GM11168 (cell line): ENCODE measurements around the gene NKD2.

Experiments used
- in situ Hi-C: fragments of 300-500 bp; cut with MboI; formaldehyde crosslinking; loops from one replicate; pipeline ENCODE4 v1.12.0; 2022; ENCODE audit warnings: low sequenced_read_pairs; ENCODE audit not compliant: unreplicated experiment

NKD2 gene

DNA sequence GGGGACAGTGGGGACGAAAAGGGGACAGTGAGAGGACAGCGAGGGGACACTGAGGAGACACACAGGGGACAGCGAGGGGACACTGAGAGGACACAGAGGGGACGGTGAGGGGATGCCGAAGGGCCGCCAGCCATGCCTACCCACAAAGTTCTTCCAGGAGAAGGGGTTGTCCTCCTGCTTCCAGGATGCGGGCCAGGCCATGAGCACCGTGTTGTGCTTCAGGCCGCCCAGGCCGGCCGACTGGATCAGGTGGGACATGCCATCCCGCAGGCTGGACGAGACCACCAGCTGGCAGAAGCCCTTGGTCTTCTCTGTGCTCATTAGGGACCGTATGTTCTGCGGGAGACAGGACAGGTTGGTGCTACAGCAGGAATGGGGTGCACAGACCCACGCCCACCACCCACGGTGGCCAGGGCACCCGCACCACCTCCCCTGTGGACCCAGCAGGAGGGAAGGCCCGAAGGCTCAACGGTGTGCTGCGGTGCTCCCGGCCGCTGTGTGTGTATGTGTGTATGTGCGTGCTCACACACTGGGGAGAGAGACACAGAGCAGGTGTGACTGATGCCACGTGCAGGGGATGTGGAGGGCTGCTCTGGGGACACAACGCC is 56.6 kb downstream of the NKD2 start:
- in situ Hi-C loops, result no loop called here

DNA sequence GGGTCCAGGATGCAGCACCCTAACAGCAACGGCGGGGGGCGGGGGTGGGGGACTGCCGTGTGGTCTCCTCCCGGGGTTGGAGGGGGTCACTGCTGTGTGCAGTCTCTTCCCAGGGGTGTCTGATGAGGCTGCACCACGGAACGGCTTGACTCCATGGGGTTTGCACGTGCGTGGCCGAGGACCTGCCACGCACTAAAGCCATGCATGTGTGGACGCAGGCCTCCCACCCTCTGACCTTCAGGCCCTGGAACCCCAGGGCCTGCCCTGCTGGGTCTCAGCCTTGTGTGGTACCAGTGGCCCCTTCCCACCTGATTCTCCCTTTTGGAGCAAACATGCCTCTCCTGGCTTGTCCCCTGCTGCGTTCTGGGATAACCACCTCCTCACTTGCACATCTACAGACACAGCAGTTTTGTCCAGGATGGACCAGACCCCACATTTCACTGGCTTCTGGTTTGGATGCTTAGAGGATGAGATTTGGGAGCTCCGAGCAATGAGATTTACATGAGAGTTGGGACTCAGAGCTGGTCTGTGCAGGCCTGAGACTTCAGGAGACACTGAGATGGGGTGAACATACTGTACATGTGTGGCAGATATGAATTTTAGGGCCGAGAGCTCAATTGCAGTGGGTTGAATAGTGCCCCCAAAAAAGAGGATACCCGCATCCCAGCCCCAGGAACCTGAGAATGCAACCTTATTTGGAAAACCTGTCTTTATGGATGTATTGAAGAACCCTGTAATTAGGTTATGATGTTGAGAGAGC is 57.5 kb downstream of the NKD2 start:
- in situ Hi-C loops, result no loop called here

DNA sequence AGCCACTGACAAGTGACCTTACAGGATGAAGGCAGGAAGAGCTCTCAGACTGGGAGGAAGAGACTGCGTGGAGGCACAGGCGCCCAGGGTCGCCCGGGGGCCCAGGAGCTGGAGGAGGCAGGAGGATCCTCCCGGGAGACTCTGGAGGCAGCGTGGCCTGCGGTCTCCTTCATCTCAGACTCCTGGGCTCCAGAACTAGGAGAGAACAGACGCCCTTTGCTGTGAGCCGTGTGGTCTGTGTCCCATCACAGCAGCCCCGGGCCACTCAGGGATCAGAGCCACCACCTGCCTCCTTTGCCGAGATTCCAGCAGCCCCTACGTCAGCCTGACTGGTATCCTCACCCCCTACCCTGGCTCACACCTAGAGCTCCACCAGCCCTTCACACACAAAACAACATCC is 58.1 kb downstream of the NKD2 start:
- in situ Hi-C loops, result no loop called here

DNA sequence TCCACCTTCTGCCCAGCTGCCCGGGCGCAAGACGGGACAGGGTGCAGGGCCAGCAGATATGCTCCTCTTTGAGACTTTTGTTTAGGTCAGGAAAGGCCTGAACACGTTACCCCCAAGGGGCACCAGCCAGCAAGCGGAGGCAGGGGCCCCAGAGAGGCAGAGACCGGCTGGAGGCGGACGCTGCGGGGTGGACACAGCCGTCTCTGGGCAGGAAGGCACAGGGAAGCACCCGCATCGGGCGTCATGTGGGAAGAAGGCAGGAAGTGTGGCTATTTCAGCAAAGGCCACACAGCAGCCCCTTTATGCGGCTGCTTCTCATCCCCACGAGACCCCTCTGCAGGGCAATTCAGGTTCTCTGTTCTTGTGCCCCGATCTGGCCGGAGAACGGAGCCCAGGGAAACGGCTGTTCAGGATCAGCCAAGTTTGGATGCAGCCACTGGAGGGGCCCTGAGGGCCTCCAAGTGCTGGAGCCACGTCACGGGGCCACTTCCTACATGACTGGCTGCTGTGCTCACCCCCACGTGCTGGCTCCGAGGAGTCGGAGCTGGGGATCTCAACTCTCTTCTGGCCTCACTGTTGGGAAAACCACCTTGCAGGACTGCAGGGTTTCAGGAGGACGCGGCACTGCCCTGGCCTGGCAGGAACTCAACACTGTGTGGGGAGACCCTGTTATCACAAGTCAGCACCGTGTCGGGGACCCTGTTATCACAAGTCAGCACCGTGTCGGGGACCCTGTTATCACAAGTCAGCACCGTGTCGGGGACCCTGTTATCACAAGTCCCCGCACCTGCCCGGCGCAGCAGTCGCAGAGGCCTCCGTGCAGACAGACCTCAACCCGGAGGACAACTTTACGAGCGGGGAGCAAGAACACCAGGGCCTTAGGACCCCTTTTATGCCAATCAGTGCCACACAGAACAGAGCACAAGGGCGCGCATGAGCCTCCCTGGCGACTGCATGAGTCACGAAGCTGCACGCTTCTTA is 58.8 kb downstream of the NKD2 start:
- in situ Hi-C loops, result no loop called here

DNA sequence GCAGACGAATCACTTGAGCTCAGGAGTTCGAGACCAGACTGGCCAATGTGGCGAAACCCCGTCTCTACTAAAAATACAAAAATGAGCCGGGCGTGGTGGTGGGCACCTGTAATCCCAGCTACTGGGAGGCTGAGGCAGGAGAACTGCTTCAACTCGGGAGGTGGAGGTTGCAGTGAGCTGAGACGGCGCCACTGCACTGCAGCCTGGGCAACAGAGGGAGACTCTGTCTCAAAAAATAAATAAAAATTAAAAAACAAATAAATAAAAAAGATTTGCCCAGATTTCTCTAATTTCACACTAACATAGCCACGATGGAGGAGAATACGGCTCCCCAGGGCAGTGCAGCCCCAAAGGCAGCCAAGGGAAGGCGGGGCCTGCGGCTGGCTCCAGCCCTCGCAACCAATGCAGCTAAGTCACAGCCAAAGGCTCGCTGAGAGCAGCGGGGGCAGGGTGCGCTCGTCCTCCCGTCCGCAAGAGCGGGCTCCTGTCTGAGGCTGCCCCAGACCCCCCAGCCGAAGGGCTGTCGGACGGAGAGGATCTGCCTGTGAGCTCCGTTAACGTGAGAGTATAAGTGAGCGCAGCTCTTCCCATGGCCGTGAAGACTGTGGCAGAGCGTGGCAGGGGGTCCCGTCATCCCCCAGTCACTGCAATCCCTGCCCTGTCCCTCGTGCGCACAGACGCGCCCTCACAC is 59.7 kb downstream of the NKD2 start:
- in situ Hi-C loops, result no loop called here

DNA sequence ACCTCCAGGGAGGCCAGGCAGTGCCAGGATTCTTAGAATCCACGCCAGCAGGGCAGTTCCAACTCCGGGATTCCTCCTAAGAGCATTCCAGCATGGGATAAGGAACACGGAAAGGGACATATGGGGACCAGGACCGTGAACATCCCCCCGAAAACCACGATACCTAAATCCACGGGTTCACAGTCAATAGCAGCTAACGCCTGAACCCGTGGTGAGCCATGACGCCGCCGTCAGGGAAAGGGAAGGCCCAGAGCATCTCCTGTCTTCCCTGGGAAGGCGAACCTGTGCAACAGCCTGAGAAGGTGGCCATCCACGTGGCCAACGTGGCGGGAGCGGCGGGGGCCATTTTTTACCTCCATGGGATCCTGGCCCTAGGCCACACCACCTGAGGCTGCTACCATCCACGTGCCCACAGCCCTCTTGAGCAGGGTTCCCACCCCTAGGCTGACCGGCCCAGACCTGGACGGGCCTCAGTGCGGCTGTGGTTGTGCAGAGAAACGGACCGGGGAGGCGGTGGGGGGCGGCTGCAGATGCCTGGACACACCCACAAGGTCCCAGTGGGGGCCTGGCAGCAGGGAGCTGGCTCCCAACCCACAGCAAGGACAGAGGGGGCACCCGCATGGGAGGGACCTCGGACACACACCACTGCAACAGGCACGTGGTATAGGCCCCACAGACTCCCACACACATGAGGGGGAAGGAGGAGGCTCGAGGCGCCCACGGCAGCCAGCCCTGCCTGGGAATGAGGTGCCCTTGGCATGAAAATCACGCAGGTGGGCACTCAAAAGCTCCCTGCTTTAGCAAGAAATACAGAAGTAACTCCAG is 60.5 kb downstream of the NKD2 start:
- in situ Hi-C loops, result no loop called here

DNA sequence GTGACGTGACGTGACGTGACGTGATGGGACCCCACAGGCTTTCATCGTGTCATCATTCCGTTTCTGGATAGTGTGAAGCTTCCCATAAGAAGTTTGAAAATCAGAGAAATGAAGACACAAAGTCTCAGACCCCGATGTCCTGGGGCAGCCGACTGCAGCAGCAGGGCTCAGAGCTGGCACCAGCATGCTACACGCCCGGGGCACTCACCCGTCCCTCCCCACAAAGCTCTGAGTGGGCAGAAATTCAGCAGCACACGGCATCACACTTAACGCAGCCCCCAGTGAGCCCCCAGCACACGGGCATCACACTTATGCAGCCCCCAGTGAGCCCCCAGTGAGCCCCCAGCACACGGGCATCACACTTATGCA is 61.1 kb downstream of the NKD2 start:
- in situ Hi-C loops, result no loop called here

DNA sequence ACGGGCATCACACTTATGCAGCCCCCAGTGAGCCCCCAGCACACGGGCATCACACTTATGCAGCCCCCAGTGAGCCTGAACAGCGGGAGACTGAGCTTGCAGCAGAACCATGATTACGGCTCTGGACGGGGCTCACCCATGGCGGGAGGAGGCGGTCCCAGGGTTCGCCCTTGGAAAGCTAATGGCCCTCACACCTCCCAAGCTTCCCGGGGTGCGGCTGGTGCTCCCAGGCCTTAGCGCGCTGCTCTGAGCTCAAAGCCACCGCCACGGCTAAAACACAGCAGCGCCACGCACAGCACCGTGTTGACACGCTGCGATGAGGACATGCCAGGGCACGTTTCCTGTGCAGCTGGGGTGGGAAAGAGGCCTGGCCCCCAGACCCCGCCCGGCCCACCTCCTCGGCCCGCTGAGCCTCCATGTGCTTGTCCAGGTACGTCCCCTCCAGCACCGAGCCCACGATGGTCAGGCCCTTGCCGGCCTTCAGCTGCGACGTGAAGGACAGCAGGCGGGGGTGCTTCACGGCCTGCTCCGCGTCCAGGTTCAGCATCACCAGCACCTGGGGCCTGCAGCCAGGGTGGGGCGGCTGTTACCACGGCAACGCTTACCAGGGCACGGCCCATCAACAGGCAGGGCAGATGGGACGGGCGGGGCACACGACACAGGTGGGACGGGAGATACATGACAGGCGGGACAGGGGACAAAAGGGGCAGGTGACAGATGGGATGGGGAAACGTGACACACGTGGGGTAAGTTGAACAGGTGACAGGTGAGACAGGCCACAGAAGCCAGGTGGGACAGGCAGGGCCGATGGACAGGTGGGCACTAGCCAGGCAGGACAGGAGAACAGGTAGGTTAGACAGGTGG is 64.9 kb downstream of the NKD2 start:
- in situ Hi-C loops, result no loop called here

DNA sequence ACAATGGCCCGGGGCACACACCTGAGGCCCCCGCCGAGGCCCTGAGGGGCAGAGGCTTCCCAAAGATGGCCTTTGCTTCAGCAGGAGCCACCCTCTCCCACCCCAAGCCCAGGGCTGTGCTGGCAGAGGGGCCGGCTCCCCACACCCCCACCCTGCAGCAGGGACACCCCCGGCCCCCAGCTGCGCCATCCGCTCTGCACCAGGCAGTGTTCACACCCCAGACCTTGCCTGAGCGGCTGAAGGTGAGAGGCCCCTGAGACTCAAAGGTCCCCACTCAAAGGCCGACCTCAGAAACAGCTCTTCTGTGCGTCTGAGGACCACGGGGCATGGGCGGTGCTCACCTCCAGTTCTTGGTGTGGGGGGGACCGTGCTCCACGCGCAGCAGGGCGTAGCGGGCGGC is 65.6 kb downstream of the NKD2 start:
- in situ Hi-C loops, result no loop called here

DNA sequence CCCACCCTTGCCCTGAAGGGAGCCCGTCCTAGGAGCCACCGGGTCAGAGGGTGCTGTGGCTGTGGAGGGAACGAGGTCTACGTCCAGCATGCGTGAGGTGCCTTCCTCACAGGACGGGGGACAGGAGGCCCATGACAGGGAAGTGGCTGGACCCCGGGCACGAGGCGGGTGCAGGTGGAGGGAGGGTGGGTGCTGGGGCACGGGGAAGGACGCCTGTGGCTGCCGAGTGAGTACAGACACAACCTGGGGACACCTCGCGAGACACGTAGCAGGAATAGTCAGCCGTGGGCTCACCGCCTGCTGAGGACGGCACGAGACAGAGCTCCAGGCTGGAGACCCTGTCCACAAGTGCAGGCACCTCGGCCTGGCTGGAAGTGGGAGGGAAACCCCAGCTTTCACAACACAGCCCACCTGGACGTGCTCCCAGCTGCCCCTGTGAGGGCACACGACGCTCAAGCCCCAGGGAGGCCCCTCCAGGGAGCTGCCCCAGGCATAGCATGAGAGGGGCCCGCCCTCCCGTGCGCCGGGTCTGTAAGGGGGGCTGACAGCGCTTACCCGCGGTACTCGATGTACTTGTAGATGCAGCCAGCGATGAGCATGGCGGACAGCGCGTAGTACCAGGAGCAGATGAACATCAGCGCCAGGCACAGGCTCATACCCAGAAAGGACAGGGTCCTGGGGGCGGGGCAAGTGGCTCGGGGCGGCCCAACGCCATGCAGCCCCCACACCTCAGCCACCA is 66.4 kb downstream of the NKD2 start:
- in situ Hi-C loops, result no loop called here

DNA sequence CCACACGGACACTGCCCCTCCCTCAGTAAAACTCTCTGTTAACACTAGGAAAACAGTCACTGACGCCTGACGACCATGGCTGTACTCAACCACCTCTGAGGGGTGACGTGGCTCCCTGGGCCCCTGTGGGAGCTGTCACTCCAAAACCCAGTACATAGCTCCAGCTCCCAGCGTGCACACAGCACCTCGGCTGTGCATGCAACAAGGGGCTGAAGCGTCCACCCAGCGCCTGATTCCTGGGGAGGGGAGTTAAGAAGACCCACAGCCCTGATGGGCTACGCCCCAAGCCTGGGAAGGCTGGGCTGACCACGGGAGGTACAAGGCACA is 66.9 kb downstream of the NKD2 start:
- in situ Hi-C loops, result no loop called here

DNA sequence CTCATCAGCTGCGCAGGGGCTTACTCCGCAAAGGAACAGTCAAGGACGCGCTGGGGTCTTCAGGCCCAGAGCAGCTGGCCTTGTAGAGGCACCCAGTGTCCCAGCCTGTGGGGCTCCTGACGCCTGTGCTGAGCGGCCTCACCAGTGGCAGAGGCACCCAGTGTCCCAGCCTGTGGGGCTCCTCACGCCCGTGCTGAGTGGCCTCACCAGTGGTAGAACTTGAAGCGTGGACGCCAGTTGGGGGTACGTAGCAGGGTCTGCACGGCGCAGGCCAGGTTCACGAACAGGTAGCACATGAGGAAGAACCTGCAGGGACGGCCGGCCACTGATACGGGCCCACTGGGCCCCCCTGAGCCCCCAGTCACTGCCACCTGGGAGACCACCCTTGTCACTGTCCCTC is 67.3 kb downstream of the NKD2 start:
- in situ Hi-C loops, result no loop called here

DNA sequence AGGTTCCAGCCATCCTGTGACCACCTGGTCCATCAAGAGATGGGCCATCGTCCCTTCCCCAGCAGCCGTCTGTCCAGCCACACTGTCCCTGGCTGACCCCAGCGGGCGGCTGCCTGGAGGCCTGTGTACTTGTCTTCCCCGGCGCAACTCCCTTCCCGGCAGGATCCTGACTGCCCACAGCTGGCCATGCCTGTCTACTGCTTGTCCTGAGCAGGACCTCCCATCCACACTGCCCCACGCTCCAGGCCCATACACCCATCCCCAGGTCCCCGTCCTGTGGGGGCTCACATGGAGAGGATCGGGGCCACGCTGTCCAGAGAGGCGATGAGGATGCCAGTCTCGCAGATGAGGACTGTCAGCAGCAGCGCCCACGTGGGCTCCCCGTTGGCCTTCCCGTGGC is 67.8 kb downstream of the NKD2 start:
- in situ Hi-C loops, result no loop called here

DNA sequence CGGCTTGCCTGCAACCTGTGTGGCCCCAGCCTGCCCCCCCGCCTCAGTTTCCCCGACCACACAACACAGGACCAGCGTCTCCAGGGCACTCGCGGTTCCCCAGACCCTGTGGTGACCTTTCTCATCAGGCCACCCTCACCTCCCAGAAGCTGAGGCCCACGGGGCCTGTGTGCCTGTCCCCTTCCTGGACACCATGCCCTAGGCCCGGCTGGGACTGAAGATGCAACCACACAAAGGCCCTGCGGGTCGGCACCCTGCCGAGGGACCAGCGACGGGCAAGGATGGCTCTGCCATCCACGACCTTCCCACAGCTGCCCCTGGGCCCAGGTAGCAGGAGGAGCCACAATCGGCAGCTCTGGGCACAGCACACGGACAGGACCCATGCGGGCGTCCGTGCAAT is 68.4 kb downstream of the NKD2 start:
- in situ Hi-C loops, result no loop called here

DNA sequence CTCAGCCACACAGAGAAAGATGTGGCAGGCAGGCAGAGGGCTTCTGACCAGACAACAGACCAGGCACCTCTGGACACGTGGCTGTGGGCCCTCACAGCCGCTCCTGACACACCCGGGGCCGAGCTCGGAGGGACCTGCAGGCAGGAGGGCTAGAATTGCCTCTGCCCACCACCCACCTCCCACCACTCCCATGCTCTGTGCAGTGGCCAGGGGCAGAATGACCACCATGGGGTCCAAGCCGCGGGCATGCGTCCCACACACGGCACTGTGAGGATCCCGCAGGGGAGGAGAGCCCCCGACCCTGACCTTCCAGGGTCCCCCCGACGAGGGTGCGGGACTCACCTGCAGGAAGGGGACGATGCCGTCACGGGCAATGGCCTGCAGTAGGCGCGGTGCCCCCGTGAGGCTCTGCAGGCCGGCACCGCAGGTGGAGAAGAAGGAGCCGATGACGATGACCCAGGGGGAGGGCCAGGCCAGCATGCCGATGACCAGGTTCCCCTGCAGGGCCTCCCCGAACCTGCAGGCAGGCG is 69.0 kb downstream of the NKD2 start:
- in situ Hi-C loops, result no loop called here

DNA sequence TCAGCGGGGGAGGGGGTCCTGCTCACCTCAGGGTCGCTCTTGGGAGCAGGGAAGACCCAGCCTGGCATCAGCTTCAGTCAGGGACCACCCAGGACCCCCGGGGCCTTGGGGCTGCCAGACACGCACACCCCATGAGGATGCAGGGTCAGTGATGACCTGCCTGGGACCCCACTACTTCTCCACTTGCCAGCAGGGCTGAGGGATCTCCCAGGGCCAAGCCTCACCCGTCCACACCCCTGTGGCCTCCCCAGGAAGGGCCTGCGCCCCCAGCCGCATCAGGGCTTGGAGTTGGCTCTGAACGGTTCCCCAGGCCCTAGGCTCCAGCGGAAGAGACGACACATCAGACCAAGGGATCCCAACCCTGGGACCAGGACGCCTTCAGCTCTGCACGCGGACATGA is 69.6 kb downstream of the NKD2 start:
- in situ Hi-C loops, result no loop called here

DNA sequence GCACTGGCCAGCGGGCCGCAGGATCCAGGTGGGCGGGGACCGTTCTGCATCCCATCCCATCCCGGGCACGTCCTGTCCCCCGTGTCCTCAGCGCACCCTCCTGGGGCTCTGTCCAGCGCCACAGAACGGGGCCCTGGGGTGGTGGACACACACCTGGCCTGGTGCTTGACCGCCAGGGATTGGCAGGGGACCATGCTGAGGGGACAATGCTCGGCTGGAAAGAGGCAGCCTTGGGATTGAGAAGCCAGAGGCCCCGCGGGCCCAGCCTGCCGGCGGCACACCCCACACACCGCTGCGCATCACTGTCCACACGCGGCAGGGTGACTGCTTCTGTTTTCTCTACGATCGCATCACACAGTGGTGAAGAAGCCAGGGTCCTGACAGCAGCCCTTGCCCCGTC is 70.2 kb downstream of the NKD2 start:
- in situ Hi-C loops, result no loop called here

DNA sequence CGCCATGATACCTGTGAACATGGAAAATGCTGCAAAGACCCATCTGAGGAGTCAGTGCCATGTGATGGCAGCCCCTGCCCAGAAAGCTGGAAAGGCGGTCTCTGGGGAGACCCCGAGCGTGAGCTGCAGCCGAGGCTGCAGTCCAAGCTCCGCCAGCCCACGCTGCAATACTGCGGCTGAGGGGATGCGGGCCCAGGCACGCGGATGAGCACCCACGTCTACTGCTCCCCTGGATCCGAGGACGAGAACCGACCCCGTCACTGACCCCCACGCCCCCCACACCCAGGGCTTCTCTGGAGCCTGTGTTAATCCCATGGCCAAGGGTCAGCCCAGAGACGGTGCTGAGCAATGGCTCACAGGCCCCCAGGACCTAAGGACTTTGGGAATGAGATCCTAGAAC is 70.9 kb downstream of the NKD2 start:
- in situ Hi-C loops, result no loop called here
